IMR-90 (cell line): Measurements from ENCODE around the gene DBH.

Experiments used
- BHLHE40 ChIP-seq: fragments of 150-350 bp; IDR thresholded peaks from 2 replicates; pipeline ENCODE4 v1.6.1; 2016; ENCODE audit warnings: mild to moderate bottlenecking, low read depth, low read length
- CEBPB ChIP-seq: IDR thresholded peaks from 2 replicates; pipeline ENCODE4 v1.6.1; 2012; ENCODE audit warnings: low read depth, low read length, improper control_type of control experiment
- MAZ ChIP-seq: IDR thresholded peaks from 2 replicates; pipeline ENCODE4 v1.6.1; 2012; ENCODE audit warnings: low read depth, mild to moderate bottlenecking, low read length, improper control_type of control experiment, moderate library complexity, borderline replicate concordance
- MXI1 ChIP-seq: IDR thresholded peaks from 2 replicates; pipeline ENCODE4 v1.6.1; 2012; ENCODE audit warnings: low read depth, mild to moderate bottlenecking, low read length, moderate library complexity, borderline replicate concordance
- NFE2L2 ChIP-seq: fragments of 150-350 bp; IDR thresholded peaks from 2 replicates; pipeline ENCODE4 v1.6.1; 2016; ENCODE audit warnings: low read depth, mild to moderate bottlenecking, low read length
- POLR2A ChIP-seq: IDR thresholded peaks from 2 replicates; pipeline ENCODE4 v1.6.1; 2012; ENCODE audit warnings: mild to moderate bottlenecking, low read depth, low read length
- RAD21 ChIP-seq: IDR thresholded peaks from 2 replicates; pipeline ENCODE4 v1.6.1; 2012; ENCODE audit warnings: low read length, improper control_type of control experiment
- SMC3 ChIP-seq: fragments of 150-350 bp; IDR thresholded peaks from 2 replicates; pipeline ENCODE4 v1.6.1; 2016; ENCODE audit warnings: low read depth, mild to moderate bottlenecking, antibody characterized with exemption, low read length, moderate library complexity
- TF ChIP-seq, protein P1 (sequence below): conservative IDR thresholded peaks from 2 replicates; pipeline ENCODE4 v1.5.1; 2012; ENCODE audit warnings: mild to moderate bottlenecking, low read depth, low read length, improper control_type of control experiment
- TF ChIP-seq, protein P2 (sequence below): fragments of 150-350 bp; IDR thresholded peaks from 2 replicates; pipeline ENCODE4 v1.6.1; 2017; ENCODE audit warnings: mild to moderate bottlenecking, antibody characterized with exemption, low read length, low read depth

DNA sequence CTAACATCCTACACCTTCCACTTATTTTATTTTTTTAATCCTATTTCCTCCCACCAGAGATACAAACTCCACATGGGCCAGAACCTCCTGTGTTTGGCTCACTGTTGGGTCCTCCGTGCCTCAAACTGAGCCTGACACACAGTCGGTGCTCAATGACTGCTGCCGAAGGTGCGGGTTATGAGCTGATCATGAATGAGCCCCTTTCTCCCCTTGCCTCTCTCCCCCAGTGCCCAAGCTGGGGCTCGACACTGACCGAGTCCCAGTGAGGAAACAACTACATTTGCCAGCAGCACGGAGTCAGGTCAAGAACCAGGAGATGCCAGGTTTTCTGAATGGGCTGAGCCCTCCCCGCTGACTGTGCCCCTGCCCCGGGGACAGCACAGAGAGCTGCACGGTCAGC is 57.0 kb downstream of the DBH start:
- TF ChIP-seq, protein P1, sequence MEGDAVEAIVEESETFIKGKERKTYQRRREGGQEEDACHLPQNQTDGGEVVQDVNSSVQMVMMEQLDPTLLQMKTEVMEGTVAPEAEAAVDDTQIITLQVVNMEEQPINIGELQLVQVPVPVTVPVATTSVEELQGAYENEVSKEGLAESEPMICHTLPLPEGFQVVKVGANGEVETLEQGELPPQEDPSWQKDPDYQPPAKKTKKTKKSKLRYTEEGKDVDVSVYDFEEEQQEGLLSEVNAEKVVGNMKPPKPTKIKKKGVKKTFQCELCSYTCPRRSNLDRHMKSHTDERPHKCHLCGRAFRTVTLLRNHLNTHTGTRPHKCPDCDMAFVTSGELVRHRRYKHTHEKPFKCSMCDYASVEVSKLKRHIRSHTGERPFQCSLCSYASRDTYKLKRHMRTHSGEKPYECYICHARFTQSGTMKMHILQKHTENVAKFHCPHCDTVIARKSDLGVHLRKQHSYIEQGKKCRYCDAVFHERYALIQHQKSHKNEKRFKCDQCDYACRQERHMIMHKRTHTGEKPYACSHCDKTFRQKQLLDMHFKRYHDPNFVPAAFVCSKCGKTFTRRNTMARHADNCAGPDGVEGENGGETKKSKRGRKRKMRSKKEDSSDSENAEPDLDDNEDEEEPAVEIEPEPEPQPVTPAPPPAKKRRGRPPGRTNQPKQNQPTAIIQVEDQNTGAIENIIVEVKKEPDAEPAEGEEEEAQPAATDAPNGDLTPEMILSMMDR = no peak
- TF ChIP-seq, protein P2, sequence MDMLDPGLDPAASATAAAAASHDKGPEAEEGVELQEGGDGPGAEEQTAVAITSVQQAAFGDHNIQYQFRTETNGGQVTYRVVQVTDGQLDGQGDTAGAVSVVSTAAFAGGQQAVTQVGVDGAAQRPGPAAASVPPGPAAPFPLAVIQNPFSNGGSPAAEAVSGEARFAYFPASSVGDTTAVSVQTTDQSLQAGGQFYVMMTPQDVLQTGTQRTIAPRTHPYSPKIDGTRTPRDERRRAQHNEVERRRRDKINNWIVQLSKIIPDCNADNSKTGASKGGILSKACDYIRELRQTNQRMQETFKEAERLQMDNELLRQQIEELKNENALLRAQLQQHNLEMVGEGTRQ = no peak
- TF ChIP-seq POLR2A (no peak), RAD21 (no peak), NFE2L2 (no peak), SMC3 (no peak), BHLHE40 (no peak), CEBPB (no peak), MAZ (no peak), MXI1 (no peak)
